Lower lobe of right lung (tissue), 2 donors: ENCODE measurements around the gene COL23A1. TPM values are rescaled to one million over a fixed set of nuclear protein-coding genes. Genes with fewer than 3 reads are reported as not detected.

ENCODE experiments used
- ATAC-seq, 2 donors: fragments of 200-7000 bp; cut with Tn5 transposase; one replicate each; pipeline ENCODE4 v1.9.1; 2020 to 2022; ENCODE audit warnings: mild to moderate bottlenecking in 2 of 2, moderate library complexity in 2 of 2
- DNase-seq: peaks from one replicate; pipeline ENCODE4 v3.0.0-alpha.2; 2020
- H3K27ac ChIP-seq: fragments of 200-600 bp; one replicate; pipeline ENCODE4 v1.8.0; 2022
- H3K27me3 ChIP-seq: fragments of 200-600 bp; one replicate; pipeline ENCODE4 v1.8.0; 2022; ENCODE audit warnings: low read depth
- H3K36me3 ChIP-seq: fragments of 200-600 bp; one replicate; pipeline ENCODE4 v1.8.0; 2022; ENCODE audit warnings: mild to moderate bottlenecking
- H3K4me1 ChIP-seq: fragments of 200-600 bp; one replicate; pipeline ENCODE4 v1.8.0; 2022
- H3K4me3 ChIP-seq: fragments of 200-600 bp; one replicate; pipeline ENCODE4 v1.8.0; 2022; ENCODE audit warnings: mild to moderate bottlenecking
- H3K9me3 ChIP-seq: fragments of 200-600 bp; one replicate; pipeline ENCODE4 v1.8.0; 2022
- CTCF ChIP-seq: fragments of 200-600 bp; IDR thresholded peaks from one replicate; pipeline ENCODE4 v1.8.0; 2022; ENCODE audit warnings: antibody characterized with exemption, mild to moderate bottlenecking
- intact Hi-C: fragments of 100-400 bp; cut with DNase I; formaldehyde crosslinking; loops from one replicate; pipeline ENCODE4 v1.11.0; 2022
- total RNA-seq: library from RNA; stranded (reverse); fragmentation: NEBNext Ultra II Directional; extraction: Animal tissue kit (Norgen Biotek cat#: 25700); gene quantifications from one replicate; pipeline ENCODE4 v1.2.1, GENCODE V29; 2021
- donor health status: DM: no; HTN: yes; CAD: no; lungs with severe emphysema.

The COL23A1 gene
- total RNA-seq, 1 donor from 2014 or later = 1.2 TPM

- H3K9me3 ChIP-seq = no peaks in the 10 kb centered on the region
- peaks cover 3% of the 10 kb centered on the region for H3K27me3 ChIP-seq
- no peak overlapping the region for H3K27ac ChIP-seq
- H3K4me3 ChIP-seq = no peak overlapping the region
- ATAC-seq (no peak), DNase-seq (no peak)
- intact Hi-C loops = no loop called here
- peaks cover 3% of the 10 kb centered on the region for H3K4me1 ChIP-seq
- TF ChIP-seq CTCF = no peak
- no peaks in the 10 kb centered on the region for H3K36me3 ChIP-seq
Observed at GRCh38 chr5:178421128-178421527, 169.1 kb downstream of the COL23A1 start.

GRCh38 chr5:178420354-178420781, 169.8 kb downstream of the COL23A1 start:
- Histone ChIP-seq H3K4me1 (peaks cover 3% of the 10 kb centered on the region), H3K9me3 (no peaks in the 10 kb centered on the region), H3K36me3 (no peaks in the 10 kb centered on the region), H3K27ac (no peak overlapping the region), H3K27me3 (peaks cover 3% of the 10 kb centered on the region), H3K4me3 (no peak overlapping the region)
- intact Hi-C loops = no loop called here
- ATAC-seq = no peak
- DNase-seq = no peak
- no peak for TF ChIP-seq CTCF

GRCh38 chr5:178419651-178420050, 170.5 kb downstream of the COL23A1 start:
- H3K9me3 ChIP-seq = no peaks in the 10 kb centered on the region
- H3K27ac ChIP-seq = no peak overlapping the region

GRCh38 chr5:178419196-178419595, 171.0 kb downstream of the COL23A1 start:
- no peaks in the 10 kb centered on the region for H3K9me3 ChIP-seq
- peaks cover 3% of the 10 kb centered on the region for H3K4me1 ChIP-seq
- peaks cover 3% of the 10 kb centered on the region for H3K27me3 ChIP-seq
- DNase-seq = no peak
- H3K27ac ChIP-seq = no peak overlapping the region
- intact Hi-C loops = no loop called here
- no peak overlapping the region for H3K4me3 ChIP-seq
- no peak for ATAC-seq
- no peak for TF ChIP-seq CTCF
- no peaks in the 10 kb centered on the region for H3K36me3 ChIP-seq

More at GRCh38 chr5:178419651-178420050, 170.5 kb downstream of the COL23A1 start:
- no peak for DNase-seq
- intact Hi-C loops = no loop called here
- no peak for TF ChIP-seq CTCF
- Histone ChIP-seq H3K4me3 (no peak overlapping the region), H3K27me3 (peaks cover 3% of the 10 kb centered on the region), H3K4me1 (peaks cover 3% of the 10 kb centered on the region), H3K36me3 (no peaks in the 10 kb centered on the region)
- ATAC-seq = no peak

GRCh38 chr5:178418471-178419010, 171.7 kb downstream of the COL23A1 start:
- no peak for DNase-seq
- Histone ChIP-seq H3K27me3 (peaks cover 3% of the 10 kb centered on the region), H3K36me3 (no peaks in the 10 kb centered on the region), H3K4me1 (peaks cover 3% of the 10 kb centered on the region), H3K27ac (no peak overlapping the region), H3K9me3 (no peaks in the 10 kb centered on the region), H3K4me3 (no peak overlapping the region)
- ATAC-seq = no peak
- TF ChIP-seq CTCF = no peak
- intact Hi-C loops = no loop called here
